Epithelial cell of umbilical artery (primary cell): ENCODE results near the gene OR6S1. TPM values are rescaled to one million over a fixed set of nuclear protein-coding genes. Genes with fewer than 3 reads are reported as not detected.

Source experiments
- total RNA-seq: library from RNA; depleted of rRNA; stranded (reverse); fragments of >200 nt; gene quantifications from 2 replicates; pipeline ENCODE4 v1.2.3, GENCODE V29; 2014

Gene OR6S1
- not detected in 2 replicates for total RNA-seq

GRCh38 chr14:20641591-20641990, at the start of gene OR6S1:
TSS of gene OR6S1 (minus strand) at chr14:20641691. CDS start at chr14:20641691, 0 bp downstream.

GRCh38 chr14:20688167-20688839, 46.8 kb upstream of the OR6S1 start, which contains the start of gene ANG:
TSS of gene ANG (plus strand) at chr14:20688764. CDS start at chr14:20693565, 4,801 bp downstream.

GRCh38 chr14:20683891-20684661, 42.6 kb upstream of the OR6S1 start, which contains the start of gene RNASE4:
TSS of gene RNASE4 (plus strand) at chr14:20684560. CDS start at chr14:20699372, 14,812 bp downstream.

GRCh38 chr14:20591235-20591634, 50.3 kb downstream of the OR6S1 start, which contains the start of gene RNASE12:
TSS of gene RNASE12 (minus strand) at chr14:20591376. CDS start at chr14:20590723, 653 bp downstream.

Other genes starting within 250 kb of the OR6S1 start
- 12.3 and 18.2 TPM in 2 replicates for gene TEP1, start 228.2 kb downstream of the OR6S1 start, total RNA-seq
- not detected in 2 replicates for gene KLHL33, start 205.5 kb downstream of the OR6S1 start, total RNA-seq
- 44.8 and 46.2 TPM in 2 replicates for gene OSGEP, start 186.9 kb downstream of the OR6S1 start, total RNA-seq
- gene APEX1, start 186.5 kb downstream of the OR6S1 start, total RNA-seq, result 104 and 113 TPM in 2 replicates
- gene PIP4P1, start 180.3 kb downstream of the OR6S1 start, total RNA-seq, result 18.8 and 21.9 TPM in 2 replicates
- gene PNP, start 172.3 kb downstream of the OR6S1 start, total RNA-seq, result 248 and 374 TPM in 2 replicates
- 0.32 TPM in 1 of 2 replicates, not detected in the other for gene RNASE10, start 136.2 kb downstream of the OR6S1 start, total RNA-seq
- not detected in 2 replicates for gene RNASE9, start 80.6 kb downstream of the OR6S1 start, total RNA-seq
- gene RNASE11, start 53.7 kb downstream of the OR6S1 start, total RNA-seq, result not detected in 2 replicates
- not detected in 2 replicates for gene RNASE12, start 50.3 kb downstream of the OR6S1 start, total RNA-seq
- gene RNASE4, start 42.9 kb upstream of the OR6S1 start, total RNA-seq, result 4.1 and 6.8 TPM in 2 replicates
- 3.6 and 5.5 TPM in 2 replicates for gene ANG, start 47.1 kb upstream of the OR6S1 start, total RNA-seq
- gene EDDM3A, start 104.2 kb upstream of the OR6S1 start, total RNA-seq, result not detected in 2 replicates
- not detected in 2 replicates for gene EDDM3B, start 126.7 kb upstream of the OR6S1 start, total RNA-seq
- under 0.01 and 0.61 TPM in 2 replicates for gene RNASE6, start 139.6 kb upstream of the OR6S1 start, total RNA-seq
- gene RNASE1, start 161.2 kb upstream of the OR6S1 start, total RNA-seq, result 33.5 and 51.7 TPM in 2 replicates
- gene RNASE3, start 249.7 kb upstream of the OR6S1 start, total RNA-seq, result not detected in 2 replicates